ENCODE results near the gene DGKQ. TPM values are rescaled to one million over a fixed set of nuclear protein-coding genes. Genes with fewer than 3 reads are reported as not detected.

DGKQ gene
- total RNA-seq, 2 donors from 2014 or later, result 18.6 to 24.0 TPM

GRCh38 chr4:911871-912490 is 61.4 kb downstream of the DGKQ start:
- H3K27me3 ChIP-seq (replicated peaks; ENCODE audit: insufficient read depth), result no peaks in the 10 kb centered on the region
- ATAC-seq (ENCODE audit: insufficient number of reproducible peaks, low FRiP score, low read depth) (no peak), DNase-seq (ENCODE audit: low spot score) (no peak)
- no peaks in the 10 kb centered on the region for H3K9me3 ChIP-seq
- H3K4me3 ChIP-seq, result no peak overlapping the region
- H3K27ac ChIP-seq, result no peak overlapping the region
- H3K36me3 ChIP-seq, result peaks cover 30% of the 10 kb centered on the region
- TF ChIP-seq CTCF (IDR thresholded peaks at IDR 0.05), result no peak
- H3K4me1 ChIP-seq (ENCODE audit: control insufficient read depth in 1 of 2, low read depth in 2 of 2), result peaks cover 0 to 6% of the 10 kb centered on the region in 2 donors

- peaks cover 30% of the 10 kb centered on the region for H3K36me3 ChIP-seq
- no peaks in the 10 kb centered on the region for H3K9me3 ChIP-seq
- no peaks in the 10 kb centered on the region for H3K27me3 ChIP-seq (replicated peaks; ENCODE audit: insufficient read depth)
- H3K4me1 ChIP-seq (ENCODE audit: control insufficient read depth in 1 of 2, low read depth in 2 of 2), result peaks cover 0 to under 1% of the 10 kb centered on the region in 2 donors
- ATAC-seq (ENCODE audit: insufficient number of reproducible peaks, low FRiP score, low read depth), result no peak
- no peak overlapping the region for H3K4me3 ChIP-seq
- no peak for DNase-seq (ENCODE audit: low spot score)
- H3K27ac ChIP-seq, result no peak overlapping the region
- no peak for TF ChIP-seq CTCF (IDR thresholded peaks at IDR 0.05)
Measured at GRCh38 chr4:911221-911751, 62.1 kb downstream of the DGKQ start.

- H3K36me3 ChIP-seq, result peaks cover 30% of the 10 kb centered on the region
- DNase-seq (ENCODE audit: low spot score), result no peak
Measured at GRCh38 chr4:910366-911091, 62.8 kb downstream of the DGKQ start.

GRCh38 chr4:909821-910220 is 63.5 kb downstream of the DGKQ start:
- Histone ChIP-seq H3K27ac (no peak overlapping the region), H3K36me3 (peaks cover 30% of the 10 kb centered on the region), H3K9me3 (no peaks in the 10 kb centered on the region), H3K27me3 (replicated peaks; ENCODE audit: insufficient read depth) (no peaks in the 10 kb centered on the region), H3K4me1 (ENCODE audit: control insufficient read depth in 1 of 2, low read depth in 2 of 2) (no peaks in the 10 kb centered on the region), H3K4me3 (no peak overlapping the region)
- DNase-seq (ENCODE audit: low spot score), result no peak
- ATAC-seq (ENCODE audit: insufficient number of reproducible peaks, low FRiP score, low read depth), result no peak
- no peak for TF ChIP-seq CTCF (IDR thresholded peaks at IDR 0.05)

More at GRCh38 chr4:910366-911091, 62.8 kb downstream of the DGKQ start:
- H3K4me1 ChIP-seq (ENCODE audit: control insufficient read depth in 1 of 2, low read depth in 2 of 2), result no peaks in the 10 kb centered on the region
- ATAC-seq (ENCODE audit: insufficient number of reproducible peaks, low FRiP score, low read depth), result no peak
- no peak overlapping the region for H3K4me3 ChIP-seq
- TF ChIP-seq CTCF (IDR thresholded peaks at IDR 0.05), result no peak
- H3K9me3 ChIP-seq, result no peaks in the 10 kb centered on the region
- H3K27ac ChIP-seq, result no peak overlapping the region
- H3K27me3 ChIP-seq (replicated peaks; ENCODE audit: insufficient read depth), result no peaks in the 10 kb centered on the region

- ATAC-seq (ENCODE audit: insufficient number of reproducible peaks, low FRiP score, low read depth) (no peak), DNase-seq (ENCODE audit: low spot score) (no peak)
- H3K36me3 ChIP-seq, result peaks cover 30% of the 10 kb centered on the region
- no peak overlapping the region for H3K27ac ChIP-seq
- H3K9me3 ChIP-seq, result no peaks in the 10 kb centered on the region
- no peak overlapping the region for H3K4me3 ChIP-seq
- H3K4me1 ChIP-seq (ENCODE audit: control insufficient read depth in 1 of 2, low read depth in 2 of 2), result no peaks in the 10 kb centered on the region
- no peaks in the 10 kb centered on the region for H3K27me3 ChIP-seq (replicated peaks; ENCODE audit: insufficient read depth)
- TF ChIP-seq CTCF (IDR thresholded peaks at IDR 0.05), result no peak
Measured at GRCh38 chr4:909131-909571, 64.2 kb downstream of the DGKQ start.
